A673 (cell line): ENCODE data around the gene USP2. TPM values are rescaled to one million over a fixed set of nuclear protein-coding genes. Genes with fewer than 3 reads are reported as not detected.
A peak's percentile ranks its signal among the peaks of the same experiment; 100 is the strongest.

Experiments used
- BruUV-seq: library from RNA; stranded (reverse); fragments of 400-500 nt; replicated peaks from 2 replicates; lab custom pipeline; 2021; lab: Mats Ljungman, UMichigan
- CTCF ChIA-PET: fragments of 300-600 bp; sonication (Branson Sonifier 250); formaldehyde crosslinking; loops from one replicate; lab custom pipeline; 2022; ENCODE audit warnings: antibody characterized with exemption; lab: Charles Lee
- POLR2A ChIA-PET: fragments of 300-600 bp; sonication (Branson Sonifier 250); formaldehyde crosslinking; loops from one replicate; lab custom pipeline; 2022; ENCODE audit warnings: antibody characterized with exemption; ENCODE audit not compliant: low non-redundant PET; lab: Charles Lee
- DNase-seq: peaks from one replicate; pipeline ENCODE4 v3.0.0-alpha.2; 2015; ENCODE audit warnings: low spot score
- H3K27ac ChIP-seq: fragments of 200-600 bp; sonication (generic); 2 replicates; pipeline ENCODE4 v1.5.1; 2016; ENCODE audit warnings: mixed run types, low read depth, mild to moderate bottlenecking, mixed read lengths, antibody characterized with exemption, low read length; ENCODE audit not compliant: poor library complexity, severe bottlenecking
- H3K27me3 ChIP-seq: fragments of 200-600 bp; sonication (generic); replicated peaks from 2 replicates; pipeline ENCODE4 v1.6.1; 2017; ENCODE audit warnings: mixed run types, low read depth, mild to moderate bottlenecking, mixed read lengths, antibody characterized with exemption, low read length; ENCODE audit not compliant: insufficient read depth, poor library complexity
- H3K36me3 ChIP-seq: fragments of 200-600 bp; sonication (generic); 2 replicates; pipeline ENCODE4 v1.6.1; 2016; ENCODE audit warnings: mixed run types, mild to moderate bottlenecking, mixed read lengths, antibody characterized with exemption, low read length; ENCODE audit not compliant: insufficient read depth, poor library complexity, severe bottlenecking
- H3K4me1 ChIP-seq: fragments of 200-600 bp; sonication (generic); 2 replicates; pipeline ENCODE4 v1.6.1; 2017; ENCODE audit warnings: mixed run types, mild to moderate bottlenecking, mixed read lengths, antibody characterized with exemption, low read length; ENCODE audit not compliant: insufficient read depth, poor library complexity, severe bottlenecking
- H3K4me3 ChIP-seq: fragments of 200-600 bp; sonication (generic); 2 replicates; pipeline ENCODE4 v1.5.1; 2016; ENCODE audit warnings: low read depth, mixed run types, mild to moderate bottlenecking, mixed read lengths, low read length; ENCODE audit not compliant: poor library complexity, severe bottlenecking
- H3K9me3 ChIP-seq: fragments of 200-600 bp; sonication (generic); 2 replicates; pipeline ENCODE4 v1.6.1; 2016; ENCODE audit warnings: mixed run types, low read depth, mild to moderate bottlenecking, mixed read lengths, antibody characterized with exemption, low read length; ENCODE audit not compliant: poor library complexity, severe bottlenecking
- CTCF ChIP-seq: fragments of 300-800, 200-600 bp; sonication (generic); conservative IDR thresholded peaks from 2 replicates; pipeline ENCODE4 v1.5.1; 2017; ENCODE audit warnings: low read depth, mild to moderate bottlenecking, antibody characterized with exemption, low read length, moderate library complexity, mixed read lengths
- EZH2 ChIP-seq: fragments of 200-600 bp; sonication (generic); IDR thresholded peaks from 2 replicates; pipeline ENCODE4 v1.6.1; 2017; ENCODE audit warnings: borderline replicate concordance, low read depth, mild to moderate bottlenecking, mixed read lengths, antibody characterized with exemption, low read length; ENCODE audit not compliant: poor library complexity, severe bottlenecking
- intact Hi-C: fragments of 100-400 bp; cut with micrococcal nuclease; formaldehyde crosslinking; loops from one replicate; pipeline ENCODE4 v1.10.0; 2022; ENCODE audit not compliant: unreplicated experiment
- total RNA-seq: library from RNA; stranded (reverse); gene quantifications from 2 replicates; pipeline ENCODE4 v1.2.3, GENCODE V29; 2021

The USP2 gene
- total RNA-seq, 1 experiment from 2014 or later = 4.8 TPM

GRCh38 chr11:119417726-119418540 is 36.4 kb upstream of the USP2 start:
- peak overlapping the region; percentile 11 for H3K27ac ChIP-seq
- no TSS peak for BruUV-seq
- CTCF ChIA-PET = no interaction called here

GRCh38 chr11:119416606-119417580 is 35.4 kb upstream of the USP2 start:
- ChIA-PET CTCF (no interaction called here), POLR2A (no interaction called here)
- DNase-seq = no peak
- Histone ChIP-seq H3K27ac (no peak overlapping the region), H3K27me3 (no peaks in the 10 kb centered on the region), H3K36me3 (peaks cover 19% of the 10 kb centered on the region), H3K4me1 (peaks cover 17% of the 10 kb centered on the region), H3K4me3 (no peak overlapping the region), H3K9me3 (no peaks in the 10 kb centered on the region)
- intact Hi-C loops = no loop called here
- no TSS peak for BruUV-seq
- TF ChIP-seq CTCF (no peak), EZH2 (no peak)

More at GRCh38 chr11:119417726-119418540, 36.4 kb upstream of the USP2 start:
- POLR2A ChIA-PET = no interaction called here
- intact Hi-C loops = no loop called here
- DNase-seq = no peak
- H3K9me3 ChIP-seq = no peaks in the 10 kb centered on the region
- H3K4me3 ChIP-seq = no peak overlapping the region
- no peak for TF ChIP-seq EZH2
- no peak for TF ChIP-seq CTCF
- H3K36me3 ChIP-seq = peaks cover 19% of the 10 kb centered on the region
- H3K27me3 ChIP-seq = no peaks in the 10 kb centered on the region
- H3K4me1 ChIP-seq = peaks cover 17% of the 10 kb centered on the region

DNA sequence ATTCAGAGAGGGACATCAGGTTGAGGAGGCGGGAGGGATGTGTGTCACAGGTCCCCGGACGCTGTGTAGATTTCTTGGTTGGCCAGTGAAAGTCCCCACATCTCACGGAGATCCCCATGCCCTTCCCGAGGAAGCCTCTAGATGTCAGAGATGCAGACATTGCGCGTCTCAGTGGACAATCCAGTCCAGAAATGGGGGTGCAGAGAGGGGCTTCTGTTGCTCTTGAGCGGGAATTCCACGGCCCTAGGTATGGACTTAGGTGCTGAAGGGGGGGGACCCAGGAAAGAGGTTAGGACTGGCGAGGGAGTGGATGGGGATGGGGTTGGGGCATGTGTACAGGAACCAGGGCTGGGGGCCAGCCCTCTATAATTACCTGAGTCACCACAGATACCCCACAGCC is 34.5 kb upstream of the USP2 start:
- CTCF ChIA-PET = no interaction called here
- TF ChIP-seq CTCF (no peak), EZH2 (no peak)
- intact Hi-C loops = no loop called here
- Histone ChIP-seq H3K27me3 (no peaks in the 10 kb centered on the region), H3K4me3 (no peak overlapping the region), H3K9me3 (no peaks in the 10 kb centered on the region), H3K36me3 (peaks cover 19% of the 10 kb centered on the region), H3K27ac (no peak overlapping the region), H3K4me1 (peaks cover 12% of the 10 kb centered on the region)
- BruUV-seq = no TSS peak
- no peak for DNase-seq
- POLR2A ChIA-PET = no interaction called here
